Measurements from ENCODE around the gene MYO1D. TPM values are rescaled to one million over a fixed set of nuclear protein-coding genes. Genes with fewer than 3 reads are reported as not detected.

MYO1D gene
- total RNA-seq, 1 experiment from 2014 or later: 29.9 TPM

DNA sequence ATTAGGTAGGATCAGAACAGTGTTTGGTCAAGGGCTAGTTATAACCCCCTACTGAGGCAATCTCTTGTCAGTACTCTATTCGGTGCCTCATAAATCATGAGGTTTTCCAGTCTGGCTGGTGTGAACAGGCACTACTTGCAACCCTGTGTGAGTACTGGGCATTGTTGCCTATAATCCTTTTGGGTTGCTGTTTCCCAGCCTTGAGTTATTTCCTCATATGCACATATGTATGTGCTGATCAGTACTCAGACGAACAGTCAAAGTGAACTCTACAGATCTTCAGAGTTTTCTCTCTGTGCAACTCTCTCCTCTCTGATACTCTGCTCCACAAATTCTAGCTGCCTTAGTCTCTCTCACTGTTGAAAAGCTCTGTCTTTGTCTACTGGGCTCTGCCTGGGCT is 225.8 kb downstream of the MYO1D start:
- ChIA-PET CTCF (interaction anchor here (0.6 to 2.1 kb wide), 2 partner anchors 8 to 18 kb away, joined by 3 to 10 read pairs; no protein-coding TSS in a partner anchor), POLR2A (no interaction called here)
- ATAC-seq: no peak
- Mint-ChIP-seq H3K9me3 (peaks cover 26% of the 10 kb centered on the region), H3K27me3 (ENCODE audit: low read depth) (no peaks in the 10 kb centered on the region), H3K36me3 (peaks cover 43% of the 10 kb centered on the region), H3K27ac (no peak overlapping the region), H3K4me1 (no peaks in the 10 kb centered on the region), H3K4me3 (no peak overlapping the region)
- DNase-seq (ENCODE audit: low spot score): no peak
- TF ChIP-seq NFE2L1 (CRISPR knock-in tag; IDR thresholded peaks at IDR 0.05) (no peak), ZNF232 (CRISPR knock-in tag; IDR thresholded peaks at IDR 0.05) (no peak), OVOL2 (CRISPR knock-in tag; IDR thresholded peaks at IDR 0.05; ENCODE audit: borderline replicate concordance) (no peak), ZNF263 (CRISPR knock-in tag; IDR thresholded peaks at IDR 0.05; ENCODE audit: low read depth) (no peak), TP53 (CRISPR knock-in tag; IDR thresholded peaks at IDR 0.05) (no peak), TCF7 (CRISPR knock-in tag; IDR thresholded peaks at IDR 0.05; ENCODE audit: low read depth) (no peak), RELA (CRISPR knock-in tag; IDR thresholded peaks at IDR 0.05; ENCODE audit: borderline replicate concordance) (no peak), ZNF416 (CRISPR knock-in tag; IDR thresholded peaks at IDR 0.05) (no peak), ZNF396 (CRISPR knock-in tag; IDR thresholded peaks at IDR 0.05; ENCODE audit: borderline replicate concordance) (no peak), RORB (CRISPR knock-in tag; IDR thresholded peaks at IDR 0.05) (no peak), CREM (CRISPR knock-in tag; IDR thresholded peaks at IDR 0.05) (no peak), ATF1 (CRISPR knock-in tag; IDR thresholded peaks at IDR 0.05) (no peak)
- TF ChIP-seq, protein P1, sequence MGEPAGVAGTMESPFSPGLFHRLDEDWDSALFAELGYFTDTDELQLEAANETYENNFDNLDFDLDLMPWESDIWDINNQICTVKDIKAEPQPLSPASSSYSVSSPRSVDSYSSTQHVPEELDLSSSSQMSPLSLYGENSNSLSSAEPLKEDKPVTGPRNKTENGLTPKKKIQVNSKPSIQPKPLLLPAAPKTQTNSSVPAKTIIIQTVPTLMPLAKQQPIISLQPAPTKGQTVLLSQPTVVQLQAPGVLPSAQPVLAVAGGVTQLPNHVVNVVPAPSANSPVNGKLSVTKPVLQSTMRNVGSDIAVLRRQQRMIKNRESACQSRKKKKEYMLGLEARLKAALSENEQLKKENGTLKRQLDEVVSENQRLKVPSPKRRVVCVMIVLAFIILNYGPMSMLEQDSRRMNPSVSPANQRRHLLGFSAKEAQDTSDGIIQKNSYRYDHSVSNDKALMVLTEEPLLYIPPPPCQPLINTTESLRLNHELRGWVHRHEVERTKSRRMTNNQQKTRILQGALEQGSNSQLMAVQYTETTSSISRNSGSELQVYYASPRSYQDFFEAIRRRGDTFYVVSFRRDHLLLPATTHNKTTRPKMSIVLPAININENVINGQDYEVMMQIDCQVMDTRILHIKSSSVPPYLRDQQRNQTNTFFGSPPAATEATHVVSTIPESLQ (CRISPR knock-in tag; IDR thresholded peaks at IDR 0.05): no peak
- TF ChIP-seq, protein P2, sequence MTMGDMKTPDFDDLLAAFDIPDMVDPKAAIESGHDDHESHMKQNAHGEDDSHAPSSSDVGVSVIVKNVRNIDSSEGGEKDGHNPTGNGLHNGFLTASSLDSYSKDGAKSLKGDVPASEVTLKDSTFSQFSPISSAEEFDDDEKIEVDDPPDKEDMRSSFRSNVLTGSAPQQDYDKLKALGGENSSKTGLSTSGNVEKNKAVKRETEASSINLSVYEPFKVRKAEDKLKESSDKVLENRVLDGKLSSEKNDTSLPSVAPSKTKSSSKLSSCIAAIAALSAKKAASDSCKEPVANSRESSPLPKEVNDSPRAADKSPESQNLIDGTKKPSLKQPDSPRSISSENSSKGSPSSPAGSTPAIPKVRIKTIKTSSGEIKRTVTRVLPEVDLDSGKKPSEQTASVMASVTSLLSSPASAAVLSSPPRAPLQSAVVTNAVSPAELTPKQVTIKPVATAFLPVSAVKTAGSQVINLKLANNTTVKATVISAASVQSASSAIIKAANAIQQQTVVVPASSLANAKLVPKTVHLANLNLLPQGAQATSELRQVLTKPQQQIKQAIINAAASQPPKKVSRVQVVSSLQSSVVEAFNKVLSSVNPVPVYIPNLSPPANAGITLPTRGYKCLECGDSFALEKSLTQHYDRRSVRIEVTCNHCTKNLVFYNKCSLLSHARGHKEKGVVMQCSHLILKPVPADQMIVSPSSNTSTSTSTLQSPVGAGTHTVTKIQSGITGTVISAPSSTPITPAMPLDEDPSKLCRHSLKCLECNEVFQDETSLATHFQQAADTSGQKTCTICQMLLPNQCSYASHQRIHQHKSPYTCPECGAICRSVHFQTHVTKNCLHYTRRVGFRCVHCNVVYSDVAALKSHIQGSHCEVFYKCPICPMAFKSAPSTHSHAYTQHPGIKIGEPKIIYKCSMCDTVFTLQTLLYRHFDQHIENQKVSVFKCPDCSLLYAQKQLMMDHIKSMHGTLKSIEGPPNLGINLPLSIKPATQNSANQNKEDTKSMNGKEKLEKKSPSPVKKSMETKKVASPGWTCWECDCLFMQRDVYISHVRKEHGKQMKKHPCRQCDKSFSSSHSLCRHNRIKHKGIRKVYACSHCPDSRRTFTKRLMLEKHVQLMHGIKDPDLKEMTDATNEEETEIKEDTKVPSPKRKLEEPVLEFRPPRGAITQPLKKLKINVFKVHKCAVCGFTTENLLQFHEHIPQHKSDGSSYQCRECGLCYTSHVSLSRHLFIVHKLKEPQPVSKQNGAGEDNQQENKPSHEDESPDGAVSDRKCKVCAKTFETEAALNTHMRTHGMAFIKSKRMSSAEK (CRISPR knock-in tag; IDR thresholded peaks at IDR 0.05; ENCODE audit: borderline replicate concordance): no peak
- TF ChIP-seq, protein P3, sequence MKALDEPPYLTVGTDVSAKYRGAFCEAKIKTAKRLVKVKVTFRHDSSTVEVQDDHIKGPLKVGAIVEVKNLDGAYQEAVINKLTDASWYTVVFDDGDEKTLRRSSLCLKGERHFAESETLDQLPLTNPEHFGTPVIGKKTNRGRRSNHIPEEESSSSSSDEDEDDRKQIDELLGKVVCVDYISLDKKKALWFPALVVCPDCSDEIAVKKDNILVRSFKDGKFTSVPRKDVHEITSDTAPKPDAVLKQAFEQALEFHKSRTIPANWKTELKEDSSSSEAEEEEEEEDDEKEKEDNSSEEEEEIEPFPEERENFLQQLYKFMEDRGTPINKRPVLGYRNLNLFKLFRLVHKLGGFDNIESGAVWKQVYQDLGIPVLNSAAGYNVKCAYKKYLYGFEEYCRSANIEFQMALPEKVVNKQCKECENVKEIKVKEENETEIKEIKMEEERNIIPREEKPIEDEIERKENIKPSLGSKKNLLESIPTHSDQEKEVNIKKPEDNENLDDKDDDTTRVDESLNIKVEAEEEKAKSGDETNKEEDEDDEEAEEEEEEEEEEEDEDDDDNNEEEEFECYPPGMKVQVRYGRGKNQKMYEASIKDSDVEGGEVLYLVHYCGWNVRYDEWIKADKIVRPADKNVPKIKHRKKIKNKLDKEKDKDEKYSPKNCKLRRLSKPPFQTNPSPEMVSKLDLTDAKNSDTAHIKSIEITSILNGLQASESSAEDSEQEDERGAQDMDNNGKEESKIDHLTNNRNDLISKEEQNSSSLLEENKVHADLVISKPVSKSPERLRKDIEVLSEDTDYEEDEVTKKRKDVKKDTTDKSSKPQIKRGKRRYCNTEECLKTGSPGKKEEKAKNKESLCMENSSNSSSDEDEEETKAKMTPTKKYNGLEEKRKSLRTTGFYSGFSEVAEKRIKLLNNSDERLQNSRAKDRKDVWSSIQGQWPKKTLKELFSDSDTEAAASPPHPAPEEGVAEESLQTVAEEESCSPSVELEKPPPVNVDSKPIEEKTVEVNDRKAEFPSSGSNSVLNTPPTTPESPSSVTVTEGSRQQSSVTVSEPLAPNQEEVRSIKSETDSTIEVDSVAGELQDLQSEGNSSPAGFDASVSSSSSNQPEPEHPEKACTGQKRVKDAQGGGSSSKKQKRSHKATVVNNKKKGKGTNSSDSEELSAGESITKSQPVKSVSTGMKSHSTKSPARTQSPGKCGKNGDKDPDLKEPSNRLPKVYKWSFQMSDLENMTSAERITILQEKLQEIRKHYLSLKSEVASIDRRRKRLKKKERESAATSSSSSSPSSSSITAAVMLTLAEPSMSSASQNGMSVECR (CRISPR knock-in tag; IDR thresholded peaks at IDR 0.05; ENCODE audit: borderline replicate concordance): no peak
- TF ChIP-seq, protein P4, sequence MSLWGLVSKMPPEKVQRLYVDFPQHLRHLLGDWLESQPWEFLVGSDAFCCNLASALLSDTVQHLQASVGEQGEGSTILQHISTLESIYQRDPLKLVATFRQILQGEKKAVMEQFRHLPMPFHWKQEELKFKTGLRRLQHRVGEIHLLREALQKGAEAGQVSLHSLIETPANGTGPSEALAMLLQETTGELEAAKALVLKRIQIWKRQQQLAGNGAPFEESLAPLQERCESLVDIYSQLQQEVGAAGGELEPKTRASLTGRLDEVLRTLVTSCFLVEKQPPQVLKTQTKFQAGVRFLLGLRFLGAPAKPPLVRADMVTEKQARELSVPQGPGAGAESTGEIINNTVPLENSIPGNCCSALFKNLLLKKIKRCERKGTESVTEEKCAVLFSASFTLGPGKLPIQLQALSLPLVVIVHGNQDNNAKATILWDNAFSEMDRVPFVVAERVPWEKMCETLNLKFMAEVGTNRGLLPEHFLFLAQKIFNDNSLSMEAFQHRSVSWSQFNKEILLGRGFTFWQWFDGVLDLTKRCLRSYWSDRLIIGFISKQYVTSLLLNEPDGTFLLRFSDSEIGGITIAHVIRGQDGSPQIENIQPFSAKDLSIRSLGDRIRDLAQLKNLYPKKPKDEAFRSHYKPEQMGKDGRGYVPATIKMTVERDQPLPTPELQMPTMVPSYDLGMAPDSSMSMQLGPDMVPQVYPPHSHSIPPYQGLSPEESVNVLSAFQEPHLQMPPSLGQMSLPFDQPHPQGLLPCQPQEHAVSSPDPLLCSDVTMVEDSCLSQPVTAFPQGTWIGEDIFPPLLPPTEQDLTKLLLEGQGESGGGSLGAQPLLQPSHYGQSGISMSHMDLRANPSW (CRISPR knock-in tag; conservative IDR thresholded peaks at IDR 0.05; ENCODE audit: low read depth): no peak
- TF ChIP-seq, protein P5, sequence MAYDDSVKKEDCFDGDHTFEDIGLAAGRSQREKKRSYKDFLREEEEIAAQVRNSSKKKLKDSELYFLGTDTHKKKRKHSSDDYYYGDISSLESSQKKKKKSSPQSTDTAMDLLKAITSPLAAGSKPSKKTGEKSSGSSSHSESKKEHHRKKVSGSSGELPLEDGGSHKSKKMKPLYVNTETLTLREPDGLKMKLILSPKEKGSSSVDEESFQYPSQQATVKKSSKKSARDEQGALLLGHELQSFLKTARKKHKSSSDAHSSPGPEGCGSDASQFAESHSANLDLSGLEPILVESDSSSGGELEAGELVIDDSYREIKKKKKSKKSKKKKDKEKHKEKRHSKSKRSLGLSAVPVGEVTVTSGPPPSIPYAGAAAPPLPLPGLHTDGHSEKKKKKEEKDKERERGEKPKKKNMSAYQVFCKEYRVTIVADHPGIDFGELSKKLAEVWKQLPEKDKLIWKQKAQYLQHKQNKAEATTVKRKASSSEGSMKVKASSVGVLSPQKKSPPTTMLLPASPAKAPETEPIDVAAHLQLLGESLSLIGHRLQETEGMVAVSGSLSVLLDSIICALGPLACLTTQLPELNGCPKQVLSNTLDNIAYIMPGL (CRISPR knock-in tag; IDR thresholded peaks at IDR 0.05): no peak
- TF ChIP-seq, protein P6, sequence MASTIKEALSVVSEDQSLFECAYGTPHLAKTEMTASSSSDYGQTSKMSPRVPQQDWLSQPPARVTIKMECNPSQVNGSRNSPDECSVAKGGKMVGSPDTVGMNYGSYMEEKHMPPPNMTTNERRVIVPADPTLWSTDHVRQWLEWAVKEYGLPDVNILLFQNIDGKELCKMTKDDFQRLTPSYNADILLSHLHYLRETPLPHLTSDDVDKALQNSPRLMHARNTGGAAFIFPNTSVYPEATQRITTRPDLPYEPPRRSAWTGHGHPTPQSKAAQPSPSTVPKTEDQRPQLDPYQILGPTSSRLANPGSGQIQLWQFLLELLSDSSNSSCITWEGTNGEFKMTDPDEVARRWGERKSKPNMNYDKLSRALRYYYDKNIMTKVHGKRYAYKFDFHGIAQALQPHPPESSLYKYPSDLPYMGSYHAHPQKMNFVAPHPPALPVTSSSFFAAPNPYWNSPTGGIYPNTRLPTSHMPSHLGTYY (CRISPR knock-in tag; IDR thresholded peaks at IDR 0.05): no peak
